ENCODE measurements around the gene MUC21. TPM values are rescaled to one million over a fixed set of nuclear protein-coding genes. Genes with fewer than 3 reads are reported as not detected.

The MUC21 gene
- polyA plus RNA-seq (2013, experiment 1 of 4): not detected
- polyA plus RNA-seq (2013, experiment 2 of 4): not detected
- polyA plus RNA-seq (2013, experiment 3 of 4): 0.05 TPM
- polyA plus RNA-seq (2013, experiment 4 of 4): not detected

- H3K9me3 ChIP-seq (ENCODE audit: control insufficient read depth, low read length): no peaks in the 10 kb centered on the region
- H3K36me3 ChIP-seq (ENCODE audit: control insufficient read depth, insufficient read depth, low read length): no peaks in the 10 kb centered on the region
- H3K27me3 ChIP-seq (ENCODE audit: control insufficient read depth, insufficient read depth, low read length, poor library complexity, severe bottlenecking): no peaks in the 10 kb centered on the region
- H3K4me3 ChIP-seq (ENCODE audit: insufficient read depth, low read depth, low read length): no peak within 1 kb of the TSS
- peaks cover 12% of the 10 kb centered on the region for H3K4me1 ChIP-seq (ENCODE audit: control insufficient read depth, insufficient read depth, low read length)
- no peak within 1 kb of the TSS for H3K27ac ChIP-seq (ENCODE audit: insufficient read depth, low read depth, low read length, poor library complexity, severe bottlenecking)
- WGBS, 2 experiments: 87 to 88% methylated on average over 6 of the region's 6 CpGs
Observed at GRCh38 chr6:30983439-30983838, at the start of gene MUC21. Gene MUC21 (plus strand): TSS chr6:30983718. CDS start chr6:30983959, 241 bp downstream.

GRCh38 chr6:30935018-30935417, 48.5 kb upstream of the MUC21 start:
- Histone ChIP-seq H3K27ac (ENCODE audit: insufficient read depth, low read depth, low read length, poor library complexity, severe bottlenecking) (no peak overlapping the region), H3K27me3 (ENCODE audit: control insufficient read depth, insufficient read depth, low read length, poor library complexity, severe bottlenecking) (no peaks in the 10 kb centered on the region), H3K9me3 (ENCODE audit: control insufficient read depth, low read length) (no peaks in the 10 kb centered on the region), H3K4me1 (ENCODE audit: control insufficient read depth, insufficient read depth, low read length) (peaks cover 19% of the 10 kb centered on the region), H3K4me3 (ENCODE audit: insufficient read depth, low read depth, low read length) (no peak overlapping the region), H3K36me3 (ENCODE audit: control insufficient read depth, insufficient read depth, low read length) (no peaks in the 10 kb centered on the region)
- 77 to 89% methylated on average over 3 of the region's 3 CpGs for WGBS, 2 experiments

- H3K9me3 ChIP-seq (ENCODE audit: control insufficient read depth, low read length): no peaks in the 10 kb centered on the region
- WGBS, 2 experiments: 73 to 74% methylated on average over 5 of the region's 6 CpGs
- peaks cover 24% of the 10 kb centered on the region for H3K4me1 ChIP-seq (ENCODE audit: control insufficient read depth, insufficient read depth, low read length)
- no peak overlapping the region for H3K4me3 ChIP-seq (ENCODE audit: insufficient read depth, low read depth, low read length)
- no peaks in the 10 kb centered on the region for H3K36me3 ChIP-seq (ENCODE audit: control insufficient read depth, insufficient read depth, low read length)
- H3K27me3 ChIP-seq (ENCODE audit: control insufficient read depth, insufficient read depth, low read length, poor library complexity, severe bottlenecking): no peaks in the 10 kb centered on the region
- H3K27ac ChIP-seq (ENCODE audit: insufficient read depth, low read depth, low read length, poor library complexity, severe bottlenecking): no peak overlapping the region
Observed at GRCh38 chr6:30937265-30937664, 46.3 kb upstream of the MUC21 start.

GRCh38 chr6:30938730-30939129, 44.8 kb upstream of the MUC21 start:
- H3K4me3 ChIP-seq (ENCODE audit: insufficient read depth, low read depth, low read length): no peak overlapping the region
- no peaks in the 10 kb centered on the region for H3K36me3 ChIP-seq (ENCODE audit: control insufficient read depth, insufficient read depth, low read length)
- peaks cover 27% of the 10 kb centered on the region for H3K4me1 ChIP-seq (ENCODE audit: control insufficient read depth, insufficient read depth, low read length)
- H3K27ac ChIP-seq (ENCODE audit: insufficient read depth, low read depth, low read length, poor library complexity, severe bottlenecking): no peak overlapping the region
- 90 to 93% methylated on average over 4 of the region's 4 CpGs for WGBS, 2 experiments
- no peaks in the 10 kb centered on the region for H3K9me3 ChIP-seq (ENCODE audit: control insufficient read depth, low read length)
- H3K27me3 ChIP-seq (ENCODE audit: control insufficient read depth, insufficient read depth, low read length, poor library complexity, severe bottlenecking): no peaks in the 10 kb centered on the region

- no peak overlapping the region for H3K27ac ChIP-seq (ENCODE audit: insufficient read depth, low read depth, low read length, poor library complexity, severe bottlenecking)
- H3K36me3 ChIP-seq (ENCODE audit: control insufficient read depth, insufficient read depth, low read length): no peaks in the 10 kb centered on the region
- no peaks in the 10 kb centered on the region for H3K9me3 ChIP-seq (ENCODE audit: control insufficient read depth, low read length)
- no peak overlapping the region for H3K4me3 ChIP-seq (ENCODE audit: insufficient read depth, low read depth, low read length)
- 87 to 90% methylated on average over 3 of the region's 3 CpGs for WGBS, 2 experiments
- H3K4me1 ChIP-seq (ENCODE audit: control insufficient read depth, insufficient read depth, low read length): peaks cover 27% of the 10 kb centered on the region
- no peaks in the 10 kb centered on the region for H3K27me3 ChIP-seq (ENCODE audit: control insufficient read depth, insufficient read depth, low read length, poor library complexity, severe bottlenecking)
Observed at GRCh38 chr6:30939473-30939872, 44.0 kb upstream of the MUC21 start.

- H3K4me1 ChIP-seq (ENCODE audit: control insufficient read depth, insufficient read depth, low read length): peaks cover 27% of the 10 kb centered on the region
- 88 to 89% methylated on average over 16 of the region's 16 CpGs for WGBS, 2 experiments
- H3K4me3 ChIP-seq (ENCODE audit: insufficient read depth, low read depth, low read length): no peak within 1 kb of the TSS
- H3K9me3 ChIP-seq (ENCODE audit: control insufficient read depth, low read length): no peaks in the 10 kb centered on the region
- no peaks in the 10 kb centered on the region for H3K36me3 ChIP-seq (ENCODE audit: control insufficient read depth, insufficient read depth, low read length)
- H3K27ac ChIP-seq (ENCODE audit: insufficient read depth, low read depth, low read length, poor library complexity, severe bottlenecking): no peak within 1 kb of the TSS
- no peaks in the 10 kb centered on the region for H3K27me3 ChIP-seq (ENCODE audit: control insufficient read depth, insufficient read depth, low read length, poor library complexity, severe bottlenecking)
Observed at GRCh38 chr6:30940361-30940986, 43.0 kb upstream of the MUC21 start, which contains the start of gene MUCL3. Gene MUCL3 (plus strand): TSS chr6:30940973. CDS start chr6:30941000, 27 bp downstream.

- WGBS, 2 experiments: 25 to 30% methylated on average over 15 of the region's 15 CpGs
Observed at GRCh38 chr6:30942338-30943060, 41.0 kb upstream of the MUC21 start.

GRCh38 chr6:30944051-30944450, 39.5 kb upstream of the MUC21 start:
- WGBS, 2 experiments: 92 to 95% methylated on average over 4 of the region's 4 CpGs
- no peaks in the 10 kb centered on the region for H3K36me3 ChIP-seq (ENCODE audit: control insufficient read depth, insufficient read depth, low read length)

More at GRCh38 chr6:30942338-30943060, 41.0 kb upstream of the MUC21 start:
- Histone ChIP-seq H3K27me3 (ENCODE audit: control insufficient read depth, insufficient read depth, low read length, poor library complexity, severe bottlenecking) (no peaks in the 10 kb centered on the region), H3K36me3 (ENCODE audit: control insufficient read depth, insufficient read depth, low read length) (no peaks in the 10 kb centered on the region), H3K27ac (ENCODE audit: insufficient read depth, low read depth, low read length, poor library complexity, severe bottlenecking) (no peak overlapping the region), H3K4me1 (ENCODE audit: control insufficient read depth, insufficient read depth, low read length) (peaks cover 21% of the 10 kb centered on the region), H3K9me3 (ENCODE audit: control insufficient read depth, low read length) (no peaks in the 10 kb centered on the region), H3K4me3 (ENCODE audit: insufficient read depth, low read depth, low read length) (no peak overlapping the region)

GRCh38 chr6:30945281-30945680, 38.2 kb upstream of the MUC21 start:
- H3K9me3 ChIP-seq (ENCODE audit: control insufficient read depth, low read length): no peaks in the 10 kb centered on the region
- H3K4me1 ChIP-seq (ENCODE audit: control insufficient read depth, insufficient read depth, low read length): peaks cover 8% of the 10 kb centered on the region
- H3K36me3 ChIP-seq (ENCODE audit: control insufficient read depth, insufficient read depth, low read length): no peaks in the 10 kb centered on the region
- H3K4me3 ChIP-seq (ENCODE audit: insufficient read depth, low read depth, low read length): no peak overlapping the region
- H3K27ac ChIP-seq (ENCODE audit: insufficient read depth, low read depth, low read length, poor library complexity, severe bottlenecking): no peak overlapping the region
- WGBS, 2 experiments: 86 to 89% methylated on average over 5 of the region's 5 CpGs
- no peaks in the 10 kb centered on the region for H3K27me3 ChIP-seq (ENCODE audit: control insufficient read depth, insufficient read depth, low read length, poor library complexity, severe bottlenecking)

More at GRCh38 chr6:30944051-30944450, 39.5 kb upstream of the MUC21 start:
- no peaks in the 10 kb centered on the region for H3K9me3 ChIP-seq (ENCODE audit: control insufficient read depth, low read length)
- H3K27me3 ChIP-seq (ENCODE audit: control insufficient read depth, insufficient read depth, low read length, poor library complexity, severe bottlenecking): no peaks in the 10 kb centered on the region
- peaks cover 9% of the 10 kb centered on the region for H3K4me1 ChIP-seq (ENCODE audit: control insufficient read depth, insufficient read depth, low read length)
- no peak overlapping the region for H3K4me3 ChIP-seq (ENCODE audit: insufficient read depth, low read depth, low read length)
- H3K27ac ChIP-seq (ENCODE audit: insufficient read depth, low read depth, low read length, poor library complexity, severe bottlenecking): no peak overlapping the region

GRCh38 chr6:30947231-30947630, 36.3 kb upstream of the MUC21 start:
- Histone ChIP-seq H3K27me3 (ENCODE audit: control insufficient read depth, insufficient read depth, low read length, poor library complexity, severe bottlenecking) (no peaks in the 10 kb centered on the region), H3K4me3 (ENCODE audit: insufficient read depth, low read depth, low read length) (no peak overlapping the region), H3K27ac (ENCODE audit: insufficient read depth, low read depth, low read length, poor library complexity, severe bottlenecking) (no peak overlapping the region), H3K9me3 (ENCODE audit: control insufficient read depth, low read length) (no peaks in the 10 kb centered on the region), H3K36me3 (ENCODE audit: control insufficient read depth, insufficient read depth, low read length) (no peaks in the 10 kb centered on the region), H3K4me1 (ENCODE audit: control insufficient read depth, insufficient read depth, low read length) (peaks cover 3% of the 10 kb centered on the region)
- WGBS, 2 experiments: 95 to 98% methylated on average over 4 of the region's 4 CpGs
